Mesothelial cell of epicardium (in vitro differentiated cells): ENCODE data around the gene SSBP3. TPM values are rescaled to one million over a fixed set of nuclear protein-coding genes. Genes with fewer than 3 reads are reported as not detected.

ENCODE experiments used
- DNase-seq, 2 experiments: peaks; one replicate each; pipeline ENCODE4 v3.0.0; 2021; ENCODE audit warnings: low spot score in 2 of 2; ENCODE audit not compliant: unreplicated experiment in 2 of 2
- H3K27ac Mint-ChIP-seq: 2 replicates; pipeline ENCODE4 v1.8.0; 2021; ENCODE audit warnings: mixed read lengths
- H3K27me3 Mint-ChIP-seq: 2 replicates; pipeline ENCODE4 v1.8.0; 2021; ENCODE audit warnings: low read depth, mixed read lengths
- H3K36me3 Mint-ChIP-seq: 2 replicates; pipeline ENCODE4 v1.8.0; 2021; ENCODE audit warnings: mixed read lengths
- H3K4me1 Mint-ChIP-seq: 2 replicates; pipeline ENCODE4 v1.8.0; 2021; ENCODE audit warnings: mixed read lengths
- H3K4me3 Mint-ChIP-seq: 2 replicates; pipeline ENCODE4 v1.8.0; 2021; ENCODE audit warnings: mild to moderate bottlenecking, moderate library complexity, mixed read lengths
- H3K9me3 Mint-ChIP-seq: 2 replicates; pipeline ENCODE4 v1.8.0; 2021; ENCODE audit warnings: mixed read lengths
- CTCF ChIP-seq: fragments of 200-600 bp; sonication (generic); IDR thresholded peaks from one replicate; pipeline ENCODE4 v1.5.0; 2021; ENCODE audit warnings: antibody characterized with exemption; ENCODE audit not compliant: unreplicated experiment
- total RNA-seq: library from RNA; stranded (reverse); gene quantifications from 3 replicates; pipeline ENCODE4 v1.2.1, GENCODE V29; 2021

The SSBP3 gene
- total RNA-seq, 1 donor from 2014 or later, result 172 TPM

- peak overlapping the region; percentile 36 for H3K27ac Mint-ChIP-seq
- H3K9me3 Mint-ChIP-seq, result no peaks in the 10 kb centered on the region
- TF ChIP-seq CTCF, result no peak
- H3K36me3 Mint-ChIP-seq, result no peaks in the 10 kb centered on the region
- no peaks in the 10 kb centered on the region for H3K27me3 Mint-ChIP-seq
- no peak for DNase-seq
- H3K4me1 Mint-ChIP-seq, result peaks cover 14% of the 10 kb centered on the region
- no peak overlapping the region for H3K4me3 Mint-ChIP-seq
Measured at GRCh38 chr1:54266908-54267307, 139.3 kb downstream of the SSBP3 start.

GRCh38 chr1:54266195-54266594 lies 140.0 kb downstream of the SSBP3 start:
- TF ChIP-seq CTCF, result no peak
- H3K4me1 Mint-ChIP-seq, result peaks cover 14% of the 10 kb centered on the region
- H3K4me3 Mint-ChIP-seq, result no peak overlapping the region
- no peak for DNase-seq
- H3K27ac Mint-ChIP-seq, result no peak overlapping the region
- H3K27me3 Mint-ChIP-seq, result no peaks in the 10 kb centered on the region
- H3K36me3 Mint-ChIP-seq, result no peaks in the 10 kb centered on the region
- no peaks in the 10 kb centered on the region for H3K9me3 Mint-ChIP-seq

- Mint-ChIP-seq H3K4me1 (peaks cover 16% of the 10 kb centered on the region), H3K27ac (no peak overlapping the region), H3K4me3 (no peak overlapping the region)
Measured at GRCh38 chr1:54265659-54266058, 140.5 kb downstream of the SSBP3 start.

GRCh38 chr1:54265126-54265525 lies 141.1 kb downstream of the SSBP3 start:
- Mint-ChIP-seq H3K9me3 (no peaks in the 10 kb centered on the region), H3K4me3 (no peak overlapping the region), H3K27me3 (no peaks in the 10 kb centered on the region), H3K27ac (no peak overlapping the region), H3K36me3 (no peaks in the 10 kb centered on the region), H3K4me1 (peaks cover 19% of the 10 kb centered on the region)
- DNase-seq, result no peak
- no peak for TF ChIP-seq CTCF

More at GRCh38 chr1:54265659-54266058, 140.5 kb downstream of the SSBP3 start:
- DNase-seq, result no peak
- Mint-ChIP-seq H3K27me3 (no peaks in the 10 kb centered on the region), H3K36me3 (no peaks in the 10 kb centered on the region), H3K9me3 (no peaks in the 10 kb centered on the region)
- no peak for TF ChIP-seq CTCF

- H3K27me3 Mint-ChIP-seq, result no peaks in the 10 kb centered on the region
- no peak overlapping the region for H3K4me3 Mint-ChIP-seq
- no peaks in the 10 kb centered on the region for H3K36me3 Mint-ChIP-seq
- H3K27ac Mint-ChIP-seq, result peak overlapping the region; percentile 12
- peaks cover 11% of the 10 kb centered on the region for H3K4me1 Mint-ChIP-seq
- H3K9me3 Mint-ChIP-seq, result no peaks in the 10 kb centered on the region
- TF ChIP-seq CTCF, result no peak
- DNase-seq, result no peak
Measured at GRCh38 chr1:54263601-54264226, 142.5 kb downstream of the SSBP3 start.

- peaks cover 6% of the 10 kb centered on the region for H3K36me3 Mint-ChIP-seq
- no peak overlapping the region for H3K27ac Mint-ChIP-seq
- H3K4me1 Mint-ChIP-seq, result peaks cover 6% of the 10 kb centered on the region
Measured at GRCh38 chr1:54262244-54262643, 143.9 kb downstream of the SSBP3 start.

More at GRCh38 chr1:54262244-54262643, 143.9 kb downstream of the SSBP3 start:
- no peaks in the 10 kb centered on the region for H3K9me3 Mint-ChIP-seq
- TF ChIP-seq CTCF, result no peak
- no peak overlapping the region for H3K4me3 Mint-ChIP-seq
- DNase-seq, result no peak
- no peaks in the 10 kb centered on the region for H3K27me3 Mint-ChIP-seq
